GM19395 (cell line): ENCODE measurements around the gene NLGN1.

Source experiments
- ATAC-seq: cut with Tn5 transposase; IDR thresholded peaks from one replicate; pipeline ENCODE4 v1.9.1; 2021; ENCODE audit warnings: mild to moderate bottlenecking, moderate library complexity; ENCODE audit not compliant: unreplicated experiment

The NLGN1 gene

DNA sequence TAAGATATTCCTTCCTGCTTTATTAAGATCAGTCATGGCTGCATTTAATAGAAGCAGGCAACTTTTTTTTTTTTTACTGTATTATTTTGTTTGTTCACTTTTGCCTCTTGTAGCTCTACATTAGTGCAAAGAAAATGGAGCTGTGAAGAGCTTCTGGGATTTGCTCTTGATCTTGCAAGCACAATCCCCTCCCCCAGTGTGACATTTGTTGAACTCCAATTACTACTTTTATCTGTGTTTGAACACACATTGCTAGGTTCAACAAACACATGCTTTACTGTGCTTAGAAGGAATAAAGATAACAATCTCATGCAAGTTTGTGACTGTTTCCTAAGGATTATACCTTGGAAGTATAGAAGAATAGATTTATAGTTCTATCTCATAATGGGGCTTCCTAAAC is 648.8 kb downstream of the NLGN1 start:
- ATAC-seq = no peak

DNA sequence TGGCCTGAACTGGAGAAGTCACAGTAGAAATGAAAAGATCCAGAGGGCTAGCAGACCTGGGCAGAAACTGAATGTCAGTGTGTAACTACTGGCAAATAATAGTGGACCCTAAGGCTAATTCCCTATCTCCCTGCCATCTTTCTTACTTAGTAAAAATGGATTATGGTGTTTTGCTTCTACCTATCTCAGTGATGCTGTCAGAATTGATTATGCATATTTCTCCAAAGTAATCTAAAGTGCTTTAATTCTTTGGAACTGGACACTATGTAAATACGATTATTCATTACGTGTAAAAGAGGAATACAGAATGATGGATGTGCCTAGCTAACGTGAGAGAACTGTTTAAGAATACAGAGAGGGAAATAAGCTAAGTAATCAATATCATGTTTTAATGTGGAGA is 651.9 kb downstream of the NLGN1 start:
- ATAC-seq = no peak

DNA sequence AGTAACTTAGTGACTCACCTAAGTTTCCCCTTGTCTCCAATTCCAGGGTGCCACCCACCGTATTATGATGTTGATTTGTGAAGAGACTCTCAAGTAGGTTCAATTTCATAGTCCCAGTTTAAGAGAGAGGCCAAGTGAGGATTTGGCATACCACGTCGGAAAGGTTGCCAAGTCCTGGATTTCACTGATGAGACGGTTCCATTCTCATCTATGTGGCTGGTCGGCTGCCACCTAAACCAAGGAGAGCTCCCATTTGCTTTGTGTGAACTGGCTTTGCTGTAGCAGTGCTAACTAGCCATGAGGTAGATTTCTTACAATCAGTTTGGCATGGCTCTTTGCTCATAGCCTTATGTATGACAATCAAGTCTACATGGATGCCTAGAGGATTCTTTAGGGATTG is 653.6 kb downstream of the NLGN1 start:
- no peak for ATAC-seq

DNA sequence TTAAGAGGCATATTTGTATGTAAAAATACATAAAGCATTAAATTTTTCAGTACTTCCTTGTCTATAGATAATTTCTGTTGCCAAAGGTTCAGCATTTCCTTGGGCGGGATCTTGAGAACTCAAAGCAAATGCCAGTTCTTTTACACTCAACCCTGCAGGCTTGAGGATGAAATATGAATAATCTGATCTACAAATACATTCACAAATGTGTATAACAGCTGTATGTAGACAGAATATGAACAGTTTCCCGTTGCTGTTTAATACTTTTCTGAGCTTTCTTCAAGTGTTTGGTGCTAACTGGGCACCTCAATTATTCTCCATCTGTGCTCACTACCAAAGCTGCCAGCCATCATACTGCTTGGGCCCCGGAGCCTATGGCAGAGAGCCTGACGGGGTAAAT is 661.3 kb downstream of the NLGN1 start:
- ATAC-seq = no peak

DNA sequence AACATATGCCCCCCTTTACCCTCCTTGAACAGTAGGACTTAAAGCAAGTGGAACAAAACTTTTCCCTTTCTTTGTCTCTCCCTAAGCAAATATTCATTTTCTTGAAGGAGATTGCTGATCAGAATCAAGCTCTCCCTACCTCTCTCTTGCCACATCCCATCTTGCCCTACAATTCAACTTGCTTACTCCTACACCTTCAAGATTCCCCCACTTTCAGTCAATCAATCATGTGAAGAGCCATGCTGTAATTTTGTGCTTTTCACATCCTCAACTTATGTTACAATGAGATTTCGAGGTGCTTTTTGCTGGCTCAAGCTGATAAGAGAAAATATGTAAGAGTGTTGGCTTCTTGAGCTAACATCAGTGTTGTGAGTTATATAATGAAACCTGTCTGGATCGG is 662.9 kb downstream of the NLGN1 start:
- ATAC-seq = no peak

DNA sequence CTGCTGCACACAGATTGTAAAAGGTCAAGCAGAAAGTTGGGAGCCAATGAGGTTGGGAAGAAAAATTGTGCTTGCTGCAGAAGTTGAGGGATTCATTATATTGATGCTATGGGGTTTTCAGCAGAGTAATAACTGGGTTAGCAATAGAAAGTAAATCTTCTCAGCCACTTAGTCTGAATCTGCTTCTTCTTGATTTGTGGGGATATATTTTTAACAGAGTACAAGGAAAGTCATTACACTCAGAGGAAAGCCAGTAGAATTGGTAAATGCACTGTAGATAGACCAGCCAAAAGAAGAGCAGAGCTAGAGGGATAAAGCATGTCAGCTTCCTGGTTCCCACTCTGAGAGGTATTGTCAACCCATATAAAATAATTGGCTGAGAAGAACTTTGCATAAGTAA is 663.6 kb downstream of the NLGN1 start:
- ATAC-seq = no peak

DNA sequence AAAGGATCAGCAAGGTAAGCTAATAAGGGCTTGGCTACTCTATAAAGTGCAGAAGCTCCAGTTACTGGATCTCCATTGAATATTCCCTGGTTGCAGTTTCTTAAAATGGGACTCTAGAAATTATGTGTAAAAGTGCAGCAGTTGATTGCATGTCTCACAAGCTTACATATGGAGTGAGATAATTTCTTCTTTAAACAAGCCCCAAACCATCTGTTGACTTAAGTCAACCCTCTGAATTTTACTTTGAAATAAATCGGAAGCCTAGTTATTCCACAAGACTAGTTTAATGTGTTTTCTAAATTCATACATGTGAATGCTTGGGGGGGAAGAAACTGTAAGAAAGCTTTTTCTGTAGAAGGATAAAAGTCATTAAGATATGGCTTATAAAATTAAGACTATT is 664.2 kb downstream of the NLGN1 start:
- ATAC-seq = no peak

DNA sequence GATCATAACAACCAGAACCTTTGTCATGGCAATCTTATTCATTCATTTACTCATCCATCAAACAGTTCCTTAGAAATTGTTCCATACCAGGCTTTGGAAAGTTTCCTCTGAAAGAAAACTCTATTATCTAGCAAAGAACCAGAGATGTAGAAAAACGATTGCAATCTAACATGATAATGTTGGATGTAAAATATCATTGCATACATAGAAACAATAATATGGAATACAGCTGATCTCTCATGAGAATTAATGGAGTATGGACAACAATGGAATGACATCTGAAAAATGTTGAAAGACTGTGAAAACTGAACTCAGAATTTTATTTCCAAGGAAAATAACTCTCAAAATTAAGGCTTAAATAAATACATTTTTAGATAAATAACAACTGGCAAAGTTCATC is 665.4 kb downstream of the NLGN1 start:
- no peak for ATAC-seq

DNA sequence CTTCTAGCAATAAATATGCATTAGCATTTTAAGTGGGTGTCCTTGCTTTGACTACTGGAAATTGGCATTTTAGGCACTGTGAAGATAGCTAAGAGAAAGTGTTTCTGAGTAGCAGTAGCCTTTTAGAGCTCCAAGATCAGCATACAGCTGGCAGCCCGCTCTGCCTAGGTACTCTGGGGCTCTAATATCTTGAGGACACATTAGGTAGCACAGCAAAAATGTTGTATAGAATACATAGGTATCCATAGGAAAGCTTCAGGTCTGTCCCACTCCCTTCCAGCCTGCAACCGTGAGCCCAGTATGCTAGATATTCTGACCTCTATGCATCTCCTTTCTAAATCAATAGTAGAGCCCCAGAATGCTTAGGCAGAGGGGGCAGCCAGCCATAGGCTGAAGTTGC is 670.5 kb downstream of the NLGN1 start:
- ATAC-seq = no peak

DNA sequence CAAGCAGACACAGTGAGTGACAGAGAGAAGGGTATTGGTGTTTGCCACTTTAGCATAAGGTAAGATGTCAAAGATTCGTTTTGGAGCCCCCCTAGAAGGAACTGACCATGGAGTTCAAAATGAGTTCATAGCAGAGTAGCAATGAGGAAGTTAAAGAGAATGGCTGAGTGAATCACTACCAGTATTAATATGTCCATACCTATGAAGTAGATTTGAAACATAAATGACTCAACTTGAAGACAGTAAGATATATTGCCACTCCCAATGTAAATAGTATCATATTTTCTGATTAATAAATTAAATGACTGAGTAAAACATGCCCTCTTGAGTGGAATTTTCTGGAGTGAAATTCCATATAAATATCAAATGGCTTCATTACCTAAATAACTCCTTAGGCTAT is 675.1 kb downstream of the NLGN1 start:
- ATAC-seq = no peak

DNA sequence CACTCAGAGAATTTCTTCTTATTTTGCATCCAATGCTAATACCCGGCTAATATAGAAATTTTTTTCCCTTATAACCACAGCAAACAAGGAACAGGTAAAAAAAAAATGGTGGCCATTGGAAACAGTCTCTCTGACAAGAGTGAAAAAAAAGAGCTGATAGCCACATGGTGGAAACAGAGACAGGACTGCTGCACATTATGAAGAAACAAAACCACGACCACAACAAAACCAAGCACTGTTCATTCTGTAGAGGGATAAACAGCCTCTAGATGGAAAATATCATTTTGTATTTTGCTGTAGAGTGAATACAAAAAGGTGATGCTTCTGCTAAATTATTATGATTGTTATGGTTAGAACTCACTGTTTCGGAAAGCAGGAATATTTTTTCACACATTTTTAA is 686.2 kb downstream of the NLGN1 start:
- no peak for ATAC-seq

DNA sequence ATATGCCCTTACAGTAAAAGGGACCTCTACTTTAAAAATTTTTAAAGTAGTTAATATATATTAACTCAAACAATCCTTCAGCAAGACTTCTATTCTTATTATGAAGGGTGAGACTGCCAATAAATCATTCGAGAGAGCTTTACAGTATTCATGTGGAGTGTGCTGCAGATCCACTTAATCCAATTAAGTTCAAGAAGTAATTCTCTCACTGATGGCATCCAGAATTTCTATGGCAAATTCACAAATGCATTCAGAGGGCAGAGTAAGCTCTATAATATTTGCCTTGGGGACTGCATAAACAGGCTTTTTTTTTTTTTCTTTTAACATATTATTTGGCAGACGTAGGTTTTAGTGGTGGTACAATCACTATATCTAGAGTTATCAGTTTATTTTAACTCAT is 692.0 kb downstream of the NLGN1 start:
- ATAC-seq = no peak

DNA sequence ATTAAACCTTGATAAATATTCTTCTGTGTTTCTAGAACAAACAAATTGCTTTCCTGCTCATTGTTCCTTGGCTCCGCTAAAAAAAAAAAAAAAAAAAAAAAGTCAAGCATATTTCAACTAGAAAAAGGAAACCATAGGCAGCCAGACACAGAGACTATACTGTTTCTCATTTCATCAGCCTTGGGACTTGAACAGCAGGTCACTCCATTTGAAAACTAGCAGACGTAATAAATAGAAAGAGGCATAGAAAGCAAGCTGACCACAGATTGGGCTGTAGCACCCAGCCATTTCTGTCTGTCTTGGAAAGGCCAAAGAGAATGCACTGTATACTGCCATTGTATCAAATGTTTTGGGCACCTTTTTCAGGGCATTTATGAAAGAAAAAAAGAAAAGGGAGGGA is 697.1 kb downstream of the NLGN1 start:
- no peak for ATAC-seq

DNA sequence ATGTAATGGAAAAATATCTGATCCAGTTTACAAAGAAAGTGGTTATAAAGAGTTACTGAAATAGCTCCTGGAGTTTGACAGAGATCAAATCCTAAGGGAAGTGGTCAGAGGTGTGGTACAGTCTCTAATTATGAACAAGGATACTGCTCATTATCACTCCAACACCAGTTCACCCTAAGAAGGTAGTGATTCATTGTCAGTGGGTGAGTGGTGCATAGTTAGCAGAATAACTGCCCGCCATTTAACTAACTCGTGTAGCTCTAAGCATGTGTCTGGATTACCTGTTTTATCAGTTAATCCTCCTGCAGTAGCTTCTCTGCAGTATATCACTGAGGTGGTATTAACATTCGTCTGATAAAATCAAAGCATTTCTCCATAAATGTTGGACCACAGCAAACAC is 700.1 kb downstream of the NLGN1 start:
- ATAC-seq = no peak

DNA sequence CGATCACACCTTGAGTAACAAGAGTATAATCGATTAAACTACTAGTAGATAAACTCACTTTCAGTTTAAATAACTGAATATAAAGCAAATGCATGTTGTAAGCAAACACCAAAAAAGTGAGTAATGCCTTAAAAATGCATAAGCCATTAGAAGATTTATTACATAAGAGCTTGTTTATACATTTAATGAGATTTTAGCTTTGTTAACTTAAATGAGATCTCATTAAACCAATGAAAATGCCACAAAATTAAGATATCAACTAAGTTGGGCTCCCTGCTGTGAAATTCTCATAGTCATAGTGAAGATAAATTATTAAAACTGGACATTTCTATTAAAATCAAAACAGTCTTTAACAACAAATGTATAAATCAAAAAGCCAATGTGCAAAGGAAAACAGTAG is 701.2 kb downstream of the NLGN1 start:
- ATAC-seq = no peak

DNA sequence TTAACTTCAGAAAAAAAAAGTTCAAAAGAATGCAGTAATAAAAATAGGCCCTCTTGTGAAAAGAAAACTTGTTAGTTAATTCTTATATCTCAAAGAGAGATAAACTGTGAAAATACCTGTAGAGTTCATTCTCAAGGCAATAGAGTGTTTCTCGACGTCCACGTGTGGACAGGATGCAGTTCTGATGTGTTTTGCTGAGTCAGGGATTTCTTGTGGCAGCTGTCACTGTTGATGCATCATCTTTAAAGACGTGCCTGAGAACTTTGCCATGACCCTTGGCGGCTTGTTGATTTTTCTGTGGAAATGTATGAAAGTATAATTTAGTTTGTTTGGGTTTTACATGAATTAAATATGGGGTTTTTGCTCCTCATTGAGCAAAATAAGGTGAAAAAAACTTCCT is 702.2 kb downstream of the NLGN1 start:
- no peak for ATAC-seq

DNA sequence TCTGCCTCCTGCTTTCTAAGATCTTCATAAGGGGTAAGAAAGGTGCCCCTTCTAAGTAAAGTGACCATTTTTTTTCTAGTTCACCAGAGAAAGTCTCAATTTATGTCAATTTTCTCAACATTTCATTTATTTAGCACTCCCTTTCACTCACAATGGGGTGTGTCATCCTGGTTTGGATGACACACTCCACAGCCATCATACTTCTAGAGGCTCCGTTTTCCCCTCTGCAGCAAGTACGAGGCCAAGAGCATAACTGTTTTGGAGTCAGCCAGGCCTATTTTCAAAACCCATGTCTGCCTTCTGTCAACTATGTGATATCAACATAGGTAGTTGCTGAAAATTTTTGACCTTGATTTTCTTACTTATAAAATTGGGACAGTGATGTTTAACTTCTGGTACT is 703.2 kb downstream of the NLGN1 start:
- ATAC-seq = no peak

DNA sequence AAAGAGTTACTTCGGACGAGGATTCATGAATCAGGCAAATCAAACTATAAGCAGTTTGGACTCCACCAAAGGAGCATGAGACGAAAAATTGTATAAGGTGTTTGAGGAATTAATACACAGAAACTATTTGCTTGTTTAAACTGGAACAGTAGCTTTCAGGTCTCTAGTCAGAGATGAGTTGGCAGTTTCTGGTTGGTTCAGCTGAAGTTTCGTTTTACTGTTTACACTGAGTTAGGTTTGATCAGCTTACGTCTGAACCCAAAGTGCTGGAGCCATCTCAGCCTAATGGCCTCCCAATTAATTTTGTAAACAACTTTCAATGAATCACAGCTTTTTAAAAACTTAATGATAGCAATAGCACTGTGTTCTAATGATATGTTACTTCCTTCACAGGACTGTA is 703.7 kb downstream of the NLGN1 start:
- ATAC-seq = no peak

DNA sequence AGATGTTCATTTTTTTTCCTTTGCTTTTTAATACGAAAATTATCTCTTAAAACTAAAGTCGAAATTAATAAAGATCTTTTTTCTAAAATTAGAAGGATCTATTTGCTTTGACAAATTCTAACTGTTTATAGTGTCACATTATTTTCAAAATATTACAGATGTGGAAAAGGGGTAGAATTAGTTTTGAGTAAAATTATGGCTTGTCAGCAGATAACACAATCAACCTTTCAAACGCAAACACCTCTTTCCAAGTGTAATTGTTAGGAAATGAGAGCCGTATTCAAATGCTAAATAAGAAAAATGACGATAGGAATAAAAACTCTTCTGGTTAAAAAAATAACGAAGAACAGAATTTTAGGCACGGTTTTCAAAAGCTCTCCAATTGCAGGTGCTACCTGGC is 704.7 kb downstream of the NLGN1 start:
- no peak for ATAC-seq

DNA sequence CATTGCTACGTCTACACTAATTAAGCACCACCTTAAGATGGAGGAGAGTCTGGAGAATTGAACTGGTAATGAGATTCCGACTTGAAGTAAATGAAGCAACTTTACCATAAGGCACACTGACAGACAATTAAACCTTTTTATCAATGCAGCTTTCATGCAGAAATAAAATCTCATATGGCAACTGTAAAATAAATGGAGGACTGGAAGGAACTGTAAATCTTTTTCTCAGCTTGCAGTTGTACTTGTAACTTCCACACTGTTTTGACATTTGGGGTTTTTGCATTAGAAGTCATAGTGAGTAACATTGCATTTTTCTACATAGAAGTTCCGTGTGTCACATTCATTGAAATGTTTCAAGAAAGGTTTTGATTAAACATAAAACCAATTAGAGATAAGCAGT is 705.3 kb downstream of the NLGN1 start:
- no peak for ATAC-seq

DNA sequence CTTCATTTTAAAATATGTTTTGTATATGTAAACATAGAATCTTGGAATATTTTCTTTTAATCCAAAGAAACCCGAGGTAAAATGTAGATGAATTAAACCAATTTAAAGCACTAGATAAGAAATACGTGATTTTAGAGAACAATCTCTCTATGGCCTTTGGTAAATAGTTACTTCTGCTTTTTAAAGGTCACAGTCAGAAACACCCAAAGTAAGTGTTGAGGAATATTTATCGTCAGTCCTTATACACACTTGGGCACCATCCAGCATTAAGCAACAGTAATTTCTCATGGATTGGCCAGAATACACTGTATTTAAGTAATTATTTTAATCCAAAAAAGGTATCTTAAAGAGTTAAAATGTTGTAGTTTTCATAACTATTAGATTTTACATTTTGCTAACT is 713.2 kb downstream of the NLGN1 start:
- ATAC-seq = no peak

DNA sequence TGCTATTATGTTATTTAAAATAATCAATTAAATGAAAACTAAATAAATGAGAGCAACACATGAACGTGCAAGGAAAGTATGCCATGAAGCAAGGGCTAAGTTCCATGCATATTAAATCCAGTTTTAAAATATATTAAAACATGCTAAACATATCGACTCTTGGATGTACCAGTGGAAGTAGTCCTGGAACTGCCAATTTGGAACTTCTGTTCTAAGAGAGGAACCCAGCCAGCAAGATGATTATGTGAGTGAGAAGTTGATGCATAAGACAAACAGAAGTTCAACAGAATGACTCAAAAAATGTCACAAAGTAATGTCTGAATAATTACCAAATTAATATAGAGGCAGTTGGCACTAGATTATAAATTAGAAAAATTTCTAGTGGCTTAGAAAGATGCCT is 714.2 kb downstream of the NLGN1 start:
- no peak for ATAC-seq

DNA sequence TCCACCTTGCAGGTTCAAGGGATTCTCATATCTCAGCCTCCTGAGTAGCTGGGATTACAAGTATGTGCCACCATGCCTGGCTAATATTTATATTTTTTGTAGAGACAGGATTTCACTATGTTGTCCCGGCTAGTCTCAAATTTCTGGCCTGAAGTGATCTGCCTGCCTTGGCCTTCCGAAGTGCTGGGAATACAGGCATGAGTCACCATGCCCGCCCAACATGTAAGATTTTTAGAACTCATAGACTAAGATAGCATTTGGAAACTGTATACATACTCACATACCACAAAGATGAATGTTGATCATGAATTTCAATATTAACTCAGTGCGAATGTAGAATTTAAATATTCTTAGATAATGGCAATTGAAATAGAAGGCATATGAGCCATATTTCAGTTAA is 718.9 kb downstream of the NLGN1 start:
- ATAC-seq = no peak

DNA sequence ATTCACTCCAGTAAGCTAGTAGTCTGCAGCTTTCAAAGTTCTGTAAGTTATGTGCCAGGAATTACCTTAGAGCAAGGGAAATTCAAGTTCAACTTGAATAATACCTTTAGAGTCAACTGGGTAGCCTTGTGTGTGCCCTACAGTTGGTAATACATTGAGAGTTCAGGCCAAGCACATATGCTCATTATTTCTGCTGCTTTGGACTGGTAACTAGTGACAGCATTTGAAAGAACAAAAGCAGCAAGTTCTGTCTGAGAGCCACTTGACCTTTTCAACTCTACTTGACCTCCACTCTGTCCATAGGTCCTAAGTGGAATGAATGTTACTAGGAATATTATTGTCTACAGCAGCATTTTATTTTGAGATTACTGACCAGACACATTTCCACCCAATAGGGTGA is 723.5 kb downstream of the NLGN1 start:
- no peak for ATAC-seq
